NCI-H2081 (cell line): ENCODE measurements around the gene KRTAP10-1.

Experiments used
- DNase-seq, 2 experiments: peaks; one replicate each; lab custom pipeline; 2025; lab: John Stamatoyannopoulos, UW

The KRTAP10-1 gene

GRCh38 chr21:44528634-44528995 lies 11.4 kb downstream of the KRTAP10-1 start:
- DNase-seq: no peak

GRCh38 chr21:44527983-44528633 lies 11.9 kb downstream of the KRTAP10-1 start:
- DNase-seq: no peak

GRCh38 chr21:44527156-44527982 lies 12.6 kb downstream of the KRTAP10-1 start:
- no peak for DNase-seq

- DNase-seq: no peak
Observed at GRCh38 chr21:44526096-44526997, 13.6 kb downstream of the KRTAP10-1 start.

- DNase-seq: no peak
Observed at GRCh38 chr21:44525391-44526095, 14.5 kb downstream of the KRTAP10-1 start.

- DNase-seq: no peak
Observed at GRCh38 chr21:44524414-44525371, 15.3 kb downstream of the KRTAP10-1 start.

- no peak for DNase-seq
Observed at GRCh38 chr21:44523567-44524413, 16.2 kb downstream of the KRTAP10-1 start.

GRCh38 chr21:44522753-44523204 lies 17.2 kb downstream of the KRTAP10-1 start:
- no peak for DNase-seq

- no peak for DNase-seq
Observed at GRCh38 chr21:44521928-44522752, 17.9 kb downstream of the KRTAP10-1 start.

GRCh38 chr21:44521301-44521927 lies 18.6 kb downstream of the KRTAP10-1 start:
- DNase-seq: no peak

- no peak for DNase-seq
Observed at GRCh38 chr21:44520326-44521300, 19.4 kb downstream of the KRTAP10-1 start.

- DNase-seq: no peak
Observed at GRCh38 chr21:44519346-44520325, 20.4 kb downstream of the KRTAP10-1 start.

- DNase-seq: no peak
Observed at GRCh38 chr21:44518686-44519085, 21.3 kb downstream of the KRTAP10-1 start.

GRCh38 chr21:44517175-44517899 lies 22.7 kb downstream of the KRTAP10-1 start:
- peak in 1 of 2 experiments; percentile 66 for DNase-seq

GRCh38 chr21:44516828-44517174 lies 23.2 kb downstream of the KRTAP10-1 start:
- DNase-seq: no peak
